Activated T-cell treated with anti-CD3 and anti-CD28 coated beads, Interleukin-2, amount 50 U/mL, for 48 hours (primary cell): ENCODE results near the gene OPRM1.
"Not testable (repeated sequence)": the region's sequence is repeated elsewhere in the genome, so short reads cannot be mapped to it uniquely, and the experiment has no call there.

Source experiments
- DNase-seq, 2 experiments: peaks; one replicate each; pipeline ENCODE4 v3.0.0-alpha.2; 2020

Gene OPRM1

GRCh38 chr6:154039231-154039842 lies at the start of gene OPRM1:
Gene OPRM1 (plus strand): TSS chr6:154039240. CDS start chr6:154039545, 305 bp downstream.
- peak; percentile 38 to 54 for DNase-seq

DNA sequence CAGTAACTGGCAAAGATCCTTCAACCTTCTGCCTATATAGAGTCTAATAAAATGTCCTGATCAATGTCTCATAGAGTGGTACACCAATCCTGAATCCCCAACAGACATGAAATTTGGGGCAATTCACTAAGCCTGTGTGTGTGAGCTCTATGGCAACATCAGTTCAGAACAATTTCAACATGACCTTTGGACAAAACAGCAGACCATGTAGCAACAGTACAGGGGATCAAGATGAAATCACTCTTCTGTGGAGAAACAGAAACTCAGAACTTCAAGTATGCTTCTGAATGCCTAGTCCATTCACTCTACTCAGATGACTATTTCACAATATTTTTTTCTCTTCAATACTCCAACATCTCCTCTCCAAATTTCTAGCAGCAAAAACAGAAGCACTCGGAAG lies 49.1 kb upstream of the OPRM1 start:
- DNase-seq = no peak

- DNase-seq = no peak
These were observed 45.0 kb upstream of the OPRM1 start for GRCh38 chr6:153994004-153994403.

DNA sequence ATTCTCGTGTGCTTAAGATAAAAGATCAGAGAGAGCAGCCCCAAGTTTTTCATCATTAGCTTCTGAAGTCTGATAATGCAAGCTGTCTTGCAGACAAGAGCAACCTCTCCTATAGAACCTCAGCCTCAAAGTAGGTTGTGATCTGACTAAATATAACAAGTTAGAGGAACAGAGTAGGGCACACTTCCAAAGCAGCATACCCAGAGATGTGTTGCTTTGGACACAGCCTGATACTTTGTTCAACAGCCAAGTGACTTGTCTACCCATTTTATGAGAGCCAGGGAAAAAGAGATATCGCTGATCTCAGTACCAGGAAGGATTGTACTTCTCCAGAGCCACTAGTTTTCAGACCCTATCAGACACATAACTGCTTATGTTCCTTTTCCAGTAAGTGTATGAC lies 44.2 kb upstream of the OPRM1 start:
- DNase-seq = no peak

DNA sequence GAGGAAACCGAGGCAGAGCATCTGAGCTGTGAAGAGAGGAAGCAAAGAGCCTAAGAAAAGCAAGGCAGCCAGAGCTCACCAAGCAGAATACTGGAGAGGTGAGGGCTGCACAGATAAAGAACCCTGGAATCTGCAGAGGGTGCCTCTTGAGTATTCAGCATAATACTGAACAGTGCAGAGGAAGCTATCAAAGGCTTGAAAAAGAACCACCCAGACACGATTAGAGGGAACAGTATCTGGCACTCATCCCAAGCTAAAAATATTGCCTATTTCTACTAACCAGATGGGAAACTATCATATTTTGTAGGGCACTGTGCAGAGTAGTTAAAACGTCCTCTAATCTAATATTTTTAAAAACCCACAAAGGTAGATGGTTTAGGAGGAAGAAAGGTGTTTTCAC lies 41.8 kb upstream of the OPRM1 start:
- no peak for DNase-seq

DNA sequence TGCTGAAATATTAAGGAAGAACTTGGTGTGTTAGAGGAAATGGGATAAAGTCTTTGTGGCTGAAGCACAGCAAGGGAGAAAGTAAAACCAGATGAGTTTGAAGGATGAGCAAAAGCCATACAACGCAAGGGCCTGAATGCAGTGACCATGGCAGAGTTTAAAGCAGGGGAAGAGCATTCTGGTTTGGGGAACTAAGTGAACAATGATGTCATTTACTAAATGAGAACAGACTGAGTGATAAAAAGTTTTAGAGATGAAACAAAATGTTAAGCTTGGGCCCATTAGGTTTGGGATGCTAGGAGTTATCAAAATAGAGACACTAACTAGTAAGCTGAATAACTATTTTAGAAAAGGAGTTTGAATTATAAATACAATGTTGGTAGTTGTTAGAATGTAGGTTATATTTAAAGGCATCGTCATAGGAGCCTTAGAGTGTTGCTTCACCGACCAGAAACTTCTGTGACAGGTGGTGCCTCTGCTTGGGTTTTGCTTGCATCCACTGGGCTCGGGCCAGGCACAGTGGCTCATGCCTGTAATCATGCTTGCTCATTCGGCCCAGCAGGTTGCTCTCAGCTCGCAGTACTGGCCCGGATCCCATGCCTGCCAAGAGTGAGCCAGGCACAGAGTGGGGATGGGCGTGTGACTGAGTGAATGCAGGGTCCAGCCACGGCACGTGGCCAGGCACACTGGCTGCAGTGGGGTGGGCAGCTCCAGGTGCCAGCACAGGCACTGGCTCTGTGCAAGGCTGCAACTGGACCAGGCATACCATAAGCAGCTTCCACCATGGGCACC lies 37.4 kb upstream of the OPRM1 start:
- DNase-seq = no peak

DNA sequence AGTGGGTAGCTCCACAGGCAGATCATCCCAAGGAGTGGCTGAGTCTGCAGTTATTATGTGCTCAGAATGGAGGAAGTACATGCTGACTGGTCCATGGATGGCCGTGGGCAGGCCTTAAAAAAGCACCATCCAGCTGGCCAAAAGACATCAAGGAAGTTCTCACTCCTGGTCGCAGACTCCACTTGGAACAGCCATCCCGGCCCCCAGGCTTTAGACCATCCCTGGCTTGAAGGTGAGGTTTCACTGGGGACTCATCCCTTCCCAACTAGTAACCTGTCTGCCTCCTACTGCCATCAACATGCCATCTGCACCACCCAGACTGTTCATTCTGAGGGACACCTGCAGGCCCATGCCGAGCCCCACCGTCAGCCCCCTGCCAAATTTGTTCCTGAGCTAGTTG lies 36.1 kb upstream of the OPRM1 start:
- DNase-seq = no peak

- no peak for DNase-seq
These were observed 28.7 kb upstream of the OPRM1 start for GRCh38 chr6:154010371-154010770.

DNA sequence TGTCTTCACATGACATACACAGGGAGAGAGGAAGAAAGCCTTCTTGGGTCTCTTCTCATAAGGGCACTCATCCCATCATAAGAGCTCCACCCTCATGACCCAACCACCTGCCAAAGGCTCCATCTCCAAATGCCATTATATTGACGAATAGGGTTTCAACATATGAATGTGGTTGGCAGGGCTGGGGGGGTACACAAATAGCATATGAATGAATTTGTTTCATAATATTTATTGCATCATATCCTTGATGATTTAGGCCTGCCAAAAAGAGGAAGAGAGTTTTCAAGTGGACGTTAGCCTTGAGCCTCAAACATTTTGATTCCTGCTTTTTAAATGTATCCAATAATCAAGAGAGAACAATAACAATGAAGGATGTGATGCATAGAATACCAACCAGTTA lies 26.2 kb upstream of the OPRM1 start:
- no peak for DNase-seq

- no peak for DNase-seq
These were observed 21.3 kb upstream of the OPRM1 start for GRCh38 chr6:154017786-154018185.

DNA sequence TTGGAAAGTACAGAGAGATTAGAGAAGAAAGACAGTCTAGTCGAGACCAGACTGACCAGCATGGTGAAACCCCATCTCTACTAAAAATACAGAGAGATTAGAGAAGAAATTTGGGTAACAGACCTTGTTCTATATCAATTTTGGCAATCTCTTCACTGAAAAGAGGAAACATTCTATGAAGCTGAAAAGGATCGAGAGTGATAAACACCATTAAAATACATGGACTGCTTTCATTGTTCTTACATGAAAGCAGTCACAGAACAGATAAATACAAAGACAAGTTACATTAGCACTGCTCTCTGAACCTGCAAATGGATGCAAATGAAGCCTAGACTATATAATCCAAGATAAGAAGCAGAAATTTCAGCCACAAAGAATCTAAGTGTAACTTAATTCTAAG lies 8.4 kb upstream of the OPRM1 start:
- DNase-seq = no peak

GRCh38 chr6:154041001-154041400 lies 2.0 kb downstream of the OPRM1 start:
- DNase-seq = no peak

- no peak for DNase-seq
These were observed 14.1 kb downstream of the OPRM1 start for GRCh38 chr6:154053141-154053540.

DNA sequence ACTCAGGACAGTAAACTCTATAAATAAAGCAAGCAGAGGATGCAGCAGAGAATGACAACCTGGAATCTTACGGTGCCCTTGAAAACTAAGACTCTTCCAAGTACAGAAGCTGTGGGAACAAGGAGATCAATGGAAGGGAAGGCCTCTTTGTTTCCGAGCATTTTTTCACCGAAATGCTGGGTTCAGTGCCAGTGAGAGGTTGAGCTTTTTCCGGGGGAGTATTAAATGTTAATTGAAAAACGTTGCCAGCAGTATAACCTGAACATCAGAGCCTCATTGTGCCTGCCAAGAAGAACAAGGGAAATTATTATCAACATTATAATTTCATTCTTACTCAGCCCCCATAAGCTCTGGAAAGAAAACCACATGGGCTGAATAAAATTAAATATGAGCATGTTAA lies 17.5 kb downstream of the OPRM1 start:
- no peak for DNase-seq

DNA sequence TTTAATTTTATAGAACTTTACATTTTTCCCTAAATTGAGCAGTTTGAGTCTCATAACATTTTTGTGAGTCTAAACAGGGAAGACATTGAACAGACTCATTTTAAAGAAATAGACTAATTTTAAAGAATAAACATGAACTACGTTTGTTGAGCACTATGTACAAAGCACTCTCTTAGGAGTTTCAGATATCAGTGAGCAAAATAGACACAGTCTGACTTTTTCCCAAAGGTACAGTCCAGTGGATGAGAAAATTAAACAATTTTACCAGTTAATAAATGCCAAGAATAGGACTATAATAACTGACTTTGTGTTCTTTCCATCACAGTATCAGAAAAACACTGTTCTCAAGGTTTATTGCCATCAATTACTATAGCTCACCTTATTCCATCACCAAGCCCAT lies 18.1 kb downstream of the OPRM1 start:
- DNase-seq = no peak

DNA sequence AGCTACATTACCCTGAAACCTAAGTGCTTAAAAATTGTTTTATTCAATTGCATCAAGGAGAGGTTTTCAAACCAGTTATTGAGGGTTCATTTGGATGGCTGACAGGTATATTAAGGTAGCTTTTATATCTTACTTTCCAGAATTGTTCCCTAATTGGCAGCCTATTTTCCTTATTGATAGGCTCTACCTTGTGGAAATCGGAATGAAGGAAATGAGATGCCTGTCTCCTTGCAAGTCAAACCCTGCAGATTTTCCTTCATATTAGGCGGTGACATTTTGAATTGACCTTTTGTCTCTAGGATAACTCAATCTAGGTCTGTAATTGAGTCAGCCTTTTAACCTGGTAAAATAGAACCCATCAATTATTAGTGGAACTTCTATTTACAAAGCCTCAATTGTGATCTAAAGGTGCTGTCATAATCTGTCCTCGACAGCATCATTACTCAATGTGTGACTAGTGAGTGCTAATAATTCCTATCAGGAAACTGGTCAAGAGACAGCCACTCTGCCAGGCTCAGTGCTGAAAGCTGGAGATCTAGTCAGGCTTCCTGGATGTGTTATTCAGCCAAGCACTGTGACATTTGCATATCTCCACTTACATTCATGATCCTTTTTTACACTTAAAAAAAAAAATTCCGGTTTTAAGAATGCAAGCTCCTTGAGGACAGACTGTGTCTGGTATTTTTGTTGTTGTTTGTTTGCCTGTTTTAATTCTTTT lies 20.1 kb downstream of the OPRM1 start:
- no peak for DNase-seq

- DNase-seq = no peak
These were observed 21.0 kb downstream of the OPRM1 start for GRCh38 chr6:154060076-154060475.

- no peak for DNase-seq
These were observed 31.0 kb downstream of the OPRM1 start for GRCh38 chr6:154070041-154070440.

DNA sequence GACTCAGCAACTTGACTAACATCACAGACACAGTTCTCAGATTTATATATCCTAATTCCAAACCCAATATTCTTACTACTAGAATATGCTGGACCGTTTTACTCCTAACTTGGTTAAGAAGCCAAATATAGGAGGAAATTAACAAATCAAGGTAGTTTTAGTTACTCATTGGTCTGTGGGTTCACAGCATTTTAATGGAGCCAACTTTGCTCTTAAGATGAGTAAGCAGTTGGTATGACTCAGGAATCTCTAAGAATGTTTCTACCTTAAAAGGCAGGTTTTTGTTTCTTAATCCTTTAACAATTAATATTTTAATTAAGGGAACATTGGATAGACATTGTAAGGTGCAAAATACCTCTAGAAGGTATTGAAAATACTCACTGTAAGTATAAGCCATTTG lies 31.6 kb downstream of the OPRM1 start:
- no peak for DNase-seq

- DNase-seq = no peak
These were observed 32.2 kb downstream of the OPRM1 start for GRCh38 chr6:154071236-154071635.

DNA sequence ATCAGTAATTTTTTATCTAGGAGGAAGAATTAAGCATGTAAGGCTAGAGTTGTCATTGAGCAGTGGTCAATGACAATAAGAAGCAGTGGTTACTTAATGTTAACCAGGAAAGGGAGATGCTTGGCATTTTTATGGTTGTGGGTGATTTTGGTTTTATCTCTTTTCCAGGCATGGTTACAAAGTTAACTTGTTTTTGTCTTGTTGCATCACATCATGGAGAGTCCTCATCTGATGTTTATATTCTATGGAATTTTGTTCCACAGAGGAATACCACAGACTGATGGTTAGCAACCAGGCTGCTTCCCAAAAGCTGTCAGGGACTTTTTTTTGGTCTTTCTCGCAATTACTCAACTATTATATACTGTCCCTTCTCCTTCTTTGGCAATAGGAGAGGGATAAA lies 32.7 kb downstream of the OPRM1 start:
- DNase-seq = no peak

- not testable (repeated sequence) for DNase-seq
These were observed 39.6 kb downstream of the OPRM1 start for GRCh38 chr6:154078596-154078995.

DNA sequence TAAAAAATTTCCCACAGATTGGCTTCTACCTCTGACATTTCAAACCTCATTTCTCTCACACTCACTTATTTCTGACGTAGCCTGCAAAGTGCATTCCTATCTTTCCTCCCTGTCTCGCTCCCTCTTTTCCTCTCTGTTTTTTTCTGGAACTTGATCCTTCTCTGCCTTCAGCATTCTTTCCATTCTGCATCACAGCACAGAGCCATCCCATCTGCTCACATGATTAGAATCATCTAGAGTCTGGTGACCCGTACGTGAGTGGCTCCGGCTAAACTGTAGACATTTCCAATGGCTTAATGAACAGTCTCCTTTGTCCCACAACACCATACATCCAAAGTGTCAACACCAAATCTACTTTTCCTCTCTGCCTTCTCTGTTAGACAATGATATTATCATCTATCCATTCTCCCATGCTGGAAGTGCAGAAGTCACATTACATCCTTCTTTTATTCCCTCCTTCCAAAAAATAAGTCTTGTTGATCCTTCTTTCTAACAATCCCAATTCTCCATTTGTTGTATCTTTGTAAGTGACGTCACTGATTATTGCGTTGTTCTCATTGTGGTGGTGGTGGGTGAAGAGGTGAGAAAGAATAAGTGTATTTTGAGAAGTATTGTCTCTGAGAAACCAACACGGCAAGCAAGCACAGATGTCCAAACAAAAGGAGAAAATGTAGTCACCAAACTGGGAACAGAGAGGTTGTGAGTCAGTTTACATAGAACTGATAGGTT lies 41.6 kb downstream of the OPRM1 start:
- no peak for DNase-seq
